ENCODE results near the gene MBD3L5.
"Not testable (repeated sequence)": the region's sequence is repeated elsewhere in the genome, so short reads cannot be mapped to it uniquely, and the experiment has no call there.

MBD3L5 gene

GRCh38 chr19:7063339-7063738, 33.0 kb downstream of the MBD3L5 start:
- DNase-seq (ENCODE audit: low spot score) = no peak
- Histone ChIP-seq H3K27ac (replicated peaks; ENCODE audit: low read length) (no peak overlapping the region), H3K23ac (ENCODE audit: low read depth, low read length, poor library complexity) (no peak overlapping the region), H3K27me3 (ENCODE audit: control insufficient read depth in 3 of 3, insufficient read depth in 3 of 3, low read depth in 1 of 3, low read length in 3 of 3) (no peaks in the 10 kb centered on the region), H4K8ac (ENCODE audit: low read depth, low read length) (no peak overlapping the region), H3K14ac (ENCODE audit: low read length) (no peak overlapping the region), H2BK15ac (ENCODE audit: low read length) (no peak overlapping the region), H3K4me1 (ENCODE audit: control insufficient read depth in 2 of 2, insufficient read depth in 1 of 2, low read depth in 1 of 2, low read length in 2 of 2) (no peaks in the 10 kb centered on the region), H3K36me3 (replicated peaks in 1 of 2; ENCODE audit: control insufficient read depth in 2 of 2, insufficient read depth in 2 of 2, low read length in 2 of 2) (no peaks in the 10 kb centered on the region), H3K4me2 (ENCODE audit: insufficient read depth, low read length, poor library complexity, severe bottlenecking) (no peak overlapping the region), H4K91ac (ENCODE audit: low read depth, low read length, poor library complexity) (no peak overlapping the region), H3K79me1 (ENCODE audit: low read depth, low read length) (no peaks in the 10 kb centered on the region), H3K4me3 (ENCODE audit: low read length in 2 of 2) (no peak overlapping the region), H2AFZ (ENCODE audit: low read length) (no peak overlapping the region), H2BK12ac (ENCODE audit: low read length) (no peak overlapping the region), H2AK5ac (ENCODE audit: low read depth, low read length) (no peak overlapping the region), H3K9ac (ENCODE audit: low read depth, low read length, poor library complexity) (no peak overlapping the region), H2BK5ac (ENCODE audit: low read length) (no peak overlapping the region), H3K9me3 (replicated peaks in 1 of 2; ENCODE audit: control insufficient read depth in 2 of 2, insufficient read depth in 1 of 2, low read depth in 1 of 2, low read length in 2 of 2) (peaks cover 4 to 7% of the 10 kb centered on the region in 2 donors), H3K4ac (ENCODE audit: low read length) (no peak overlapping the region), H3K18ac (ENCODE audit: low read length) (no peak overlapping the region), H2BK120ac (ENCODE audit: low read depth, low read length) (no peak overlapping the region)
- WGBS, 2 donors (ENCODE audit: extremely low coverage in 2 of 2, insufficient read length in 2 of 2, insufficient replicate concordance in 1 of 2) = no CpG with 5 or more reads among the region's 4 CpGs

GRCh38 chr19:7063764-7064418, 33.5 kb downstream of the MBD3L5 start:
- Histone ChIP-seq H2AFZ (ENCODE audit: low read length) (no peak overlapping the region), H3K79me1 (ENCODE audit: low read depth, low read length) (no peaks in the 10 kb centered on the region), H3K4me1 (ENCODE audit: control insufficient read depth in 2 of 2, insufficient read depth in 1 of 2, low read depth in 1 of 2, low read length in 2 of 2) (no peaks in the 10 kb centered on the region), H3K4me3 (ENCODE audit: low read length in 2 of 2) (peak overlapping the region in 1 of 2 donors; percentile 53), H3K27ac (replicated peaks; ENCODE audit: low read length) (no peak overlapping the region), H3K23ac (ENCODE audit: low read depth, low read length, poor library complexity) (no peak overlapping the region), H3K18ac (ENCODE audit: low read length) (no peak overlapping the region), H2AK5ac (ENCODE audit: low read depth, low read length) (no peak overlapping the region), H3K4me2 (ENCODE audit: insufficient read depth, low read length, poor library complexity, severe bottlenecking) (no peak overlapping the region), H3K36me3 (replicated peaks in 1 of 2; ENCODE audit: control insufficient read depth in 2 of 2, insufficient read depth in 2 of 2, low read length in 2 of 2) (no peaks in the 10 kb centered on the region), H3K14ac (ENCODE audit: low read length) (no peak overlapping the region), H2BK12ac (ENCODE audit: low read length) (no peak overlapping the region), H2BK120ac (ENCODE audit: low read depth, low read length) (no peak overlapping the region), H3K4ac (ENCODE audit: low read length) (no peak overlapping the region), H4K91ac (ENCODE audit: low read depth, low read length, poor library complexity) (no peak overlapping the region), H2BK5ac (ENCODE audit: low read length) (no peak overlapping the region), H2BK15ac (ENCODE audit: low read length) (no peak overlapping the region), H4K8ac (ENCODE audit: low read depth, low read length) (no peak overlapping the region), H3K9ac (ENCODE audit: low read depth, low read length, poor library complexity) (no peak overlapping the region), H3K27me3 (ENCODE audit: control insufficient read depth in 3 of 3, insufficient read depth in 3 of 3, low read depth in 1 of 3, low read length in 3 of 3) (no peaks in the 10 kb centered on the region), H3K9me3 (replicated peaks in 1 of 2; ENCODE audit: control insufficient read depth in 2 of 2, insufficient read depth in 1 of 2, low read depth in 1 of 2, low read length in 2 of 2) (peaks cover 4 to 7% of the 10 kb centered on the region in 2 donors)
- no peak for DNase-seq (ENCODE audit: low spot score)
- no CpG with 5 or more reads among the region's 9 CpGs for WGBS, 2 donors (ENCODE audit: extremely low coverage in 2 of 2, insufficient read length in 2 of 2, insufficient replicate concordance in 1 of 2)

GRCh38 chr19:7067122-7067521, 36.7 kb downstream of the MBD3L5 start:
- H3K14ac ChIP-seq (ENCODE audit: low read length); H3K79me1 ChIP-seq (ENCODE audit: low read depth, low read length); H2AK5ac ChIP-seq (ENCODE audit: low read depth, low read length); H2BK12ac ChIP-seq (ENCODE audit: low read length); H3K27ac ChIP-seq (replicated peaks; ENCODE audit: low read length); H3K4ac ChIP-seq (ENCODE audit: low read length); DNase-seq (ENCODE audit: low spot score); H4K91ac ChIP-seq (ENCODE audit: low read depth, low read length, poor library complexity); H3K4me3 ChIP-seq (ENCODE audit: low read length in 2 of 2); H3K18ac ChIP-seq (ENCODE audit: low read length); H3K4me2 ChIP-seq (ENCODE audit: insufficient read depth, low read length, poor library complexity, severe bottlenecking); H2BK5ac ChIP-seq (ENCODE audit: low read length); H3K4me1 ChIP-seq (ENCODE audit: control insufficient read depth in 2 of 2, insufficient read depth in 1 of 2, low read depth in 1 of 2, low read length in 2 of 2); H2BK15ac ChIP-seq (ENCODE audit: low read length); H3K23ac ChIP-seq (ENCODE audit: low read depth, low read length, poor library complexity); H3K9me3 ChIP-seq (replicated peaks in 1 of 2; ENCODE audit: control insufficient read depth in 2 of 2, insufficient read depth in 1 of 2, low read depth in 1 of 2, low read length in 2 of 2); H3K9ac ChIP-seq (ENCODE audit: low read depth, low read length, poor library complexity); H4K8ac ChIP-seq (ENCODE audit: low read depth, low read length); H2BK120ac ChIP-seq (ENCODE audit: low read depth, low read length); H3K27me3 ChIP-seq (ENCODE audit: control insufficient read depth in 3 of 3, insufficient read depth in 3 of 3, low read depth in 1 of 3, low read length in 3 of 3): not testable (repeated sequence)
- no CpG with 5 or more reads among the region's 13 CpGs for WGBS, 2 donors (ENCODE audit: extremely low coverage in 2 of 2, insufficient read length in 2 of 2, insufficient replicate concordance in 1 of 2)
- H2AFZ ChIP-seq (ENCODE audit: low read length) = peak overlapping the region; percentile 17
- peaks cover 3 to 14% of the 10 kb centered on the region in 2 donors for H3K36me3 ChIP-seq (replicated peaks in 1 of 2; ENCODE audit: control insufficient read depth in 2 of 2, insufficient read depth in 2 of 2, low read length in 2 of 2)

GRCh38 chr19:7067716-7068115, 37.3 kb downstream of the MBD3L5 start:
- Histone ChIP-seq H3K18ac (ENCODE audit: low read length) (no peak overlapping the region), H2BK15ac (ENCODE audit: low read length) (no peak overlapping the region), H4K8ac (ENCODE audit: low read depth, low read length) (no peak overlapping the region), H3K36me3 (replicated peaks in 1 of 2; ENCODE audit: control insufficient read depth in 2 of 2, insufficient read depth in 2 of 2, low read length in 2 of 2) (peaks cover 7 to 20% of the 10 kb centered on the region in 2 donors), H3K4ac (ENCODE audit: low read length) (no peak overlapping the region), H3K4me2 (ENCODE audit: insufficient read depth, low read length, poor library complexity, severe bottlenecking) (no peak overlapping the region), H3K23ac (ENCODE audit: low read depth, low read length, poor library complexity) (no peak overlapping the region), H2BK12ac (ENCODE audit: low read length) (no peak overlapping the region), H3K9me3 (replicated peaks in 1 of 2; ENCODE audit: control insufficient read depth in 2 of 2, insufficient read depth in 1 of 2, low read depth in 1 of 2, low read length in 2 of 2) (peaks cover 4 to 13% of the 10 kb centered on the region in 2 donors), H3K79me1 (ENCODE audit: low read depth, low read length) (peaks cover 2% of the 10 kb centered on the region), H4K91ac (ENCODE audit: low read depth, low read length, poor library complexity) (no peak overlapping the region), H2BK120ac (ENCODE audit: low read depth, low read length) (no peak overlapping the region), H3K4me3 (ENCODE audit: low read length in 2 of 2) (no peak overlapping the region), H3K14ac (ENCODE audit: low read length) (no peak overlapping the region), H3K27me3 (ENCODE audit: control insufficient read depth in 3 of 3, insufficient read depth in 3 of 3, low read depth in 1 of 3, low read length in 3 of 3) (no peaks in the 10 kb centered on the region), H2AK5ac (ENCODE audit: low read depth, low read length) (no peak overlapping the region), H2BK5ac (ENCODE audit: low read length) (no peak overlapping the region), H3K9ac (ENCODE audit: low read depth, low read length, poor library complexity) (no peak overlapping the region), H2AFZ (ENCODE audit: low read length) (no peak overlapping the region), H3K4me1 (ENCODE audit: control insufficient read depth in 2 of 2, insufficient read depth in 1 of 2, low read depth in 1 of 2, low read length in 2 of 2) (peaks cover 0 to 6% of the 10 kb centered on the region in 2 donors), H3K27ac (replicated peaks; ENCODE audit: low read length) (no peak overlapping the region)
- WGBS, 2 donors (ENCODE audit: extremely low coverage in 2 of 2, insufficient read length in 2 of 2, insufficient replicate concordance in 1 of 2) = no CpG with 5 or more reads among the region's 2 CpGs
- DNase-seq (ENCODE audit: low spot score) = no peak

Data from neuronal stem cell (in vitro differentiated cells).